Stimulated activated CD4-positive, alpha-beta T cell treated with anti-CD3 and anti-CD28 coated beads, Interleukin-12 subunit alpha, Interleukin-12 subunit beta, amount 100 ng/mL, for 48 hours (primary cell): ENCODE measurements around the gene ARHGEF33.

Experiments used
- DNase-seq, 3 donors: peaks; one replicate each; pipeline ENCODE4 v3.0.0-alpha.2; 2020; ENCODE audit warnings: low read depth in 2 of 3, low spot score in 1 of 3

The ARHGEF33 gene

GRCh38 chr2:38959466-38959865, 69.8 kb downstream of the ARHGEF33 start:
- DNase-seq = no peak

GRCh38 chr2:38959938-38960608, 70.4 kb downstream of the ARHGEF33 start:
- DNase-seq = peak; percentile 39 to 61 (median 54)

GRCh38 chr2:38960609-38961320, 71.1 kb downstream of the ARHGEF33 start:
- no peak for DNase-seq

GRCh38 chr2:38966006-38966405, 76.3 kb downstream of the ARHGEF33 start:
- no peak for DNase-seq

- DNase-seq = no peak
Measured at GRCh38 chr2:38966678-38967077, 77.0 kb downstream of the ARHGEF33 start.

- no peak for DNase-seq
Measured at GRCh38 chr2:38968021-38968420, 78.3 kb downstream of the ARHGEF33 start.

- no peak for DNase-seq
Measured at GRCh38 chr2:38971377-38971776, 81.7 kb downstream of the ARHGEF33 start.

GRCh38 chr2:38973266-38973665, 83.6 kb downstream of the ARHGEF33 start:
- no peak for DNase-seq

- no peak for DNase-seq
Measured at GRCh38 chr2:38975042-38975441, 85.4 kb downstream of the ARHGEF33 start.

GRCh38 chr2:38977047-38977446, 87.4 kb downstream of the ARHGEF33 start:
- DNase-seq = no peak

- no peak for DNase-seq
Measured at GRCh38 chr2:38978296-38978903, 88.7 kb downstream of the ARHGEF33 start.

- DNase-seq = no peak
Measured at GRCh38 chr2:38978908-38979307, 89.2 kb downstream of the ARHGEF33 start.

- no peak for DNase-seq
Measured at GRCh38 chr2:38981003-38981669, 91.5 kb downstream of the ARHGEF33 start.

- DNase-seq = no peak
Measured at GRCh38 chr2:38981670-38982357, 92.1 kb downstream of the ARHGEF33 start.

- DNase-seq = no peak
Measured at GRCh38 chr2:38982498-38982897, 92.8 kb downstream of the ARHGEF33 start.

- DNase-seq = no peak
Measured at GRCh38 chr2:38988716-38989115, 99.0 kb downstream of the ARHGEF33 start.

- no peak for DNase-seq
Measured at GRCh38 chr2:38991899-38992298, 102.2 kb downstream of the ARHGEF33 start.

- DNase-seq = no peak
Measured at GRCh38 chr2:38997781-38998180, 108.1 kb downstream of the ARHGEF33 start.

GRCh38 chr2:39000552-39000951, 110.9 kb downstream of the ARHGEF33 start:
- DNase-seq = no peak

- no peak for DNase-seq
Measured at GRCh38 chr2:39007875-39008504, 118.3 kb downstream of the ARHGEF33 start.

GRCh38 chr2:39008665-39009064, 119.0 kb downstream of the ARHGEF33 start:
- peak in 1 of 3 donors; percentile 3 for DNase-seq
